HepG2 (cell line): ENCODE results near the gene FANCL.

Experiments
- ATF7 ChIP-seq, 2 experiments: fragments of 450-650 bp in 1 of 2; sonication (generic) in 1 of 2; formaldehyde crosslinking in 1 of 2; IDR thresholded peaks; 2 replicates each; pipeline versions ENCODE4 v1.4.0 to v1.6.1; 2016 to 2020; ENCODE audit warnings: antibody characterized with exemption in 1 of 2, mild to moderate bottlenecking in 1 of 2, missing genetic modification reagents in 1 of 2
- HOXD1 ChIP-seq: sonication (generic); formaldehyde crosslinking; IDR thresholded peaks from 2 replicates; pipeline ENCODE4 v1.5.0; 2020; ENCODE audit warnings: missing genetic modification reagents
- POLR2A ChIP-seq, 2 experiments: IDR thresholded peaks; 2 replicates each; pipeline ENCODE4 v1.6.1; 2011; ENCODE audit warnings: low read depth in 2 of 2, low read length in 2 of 2, mild to moderate bottlenecking in 1 of 2, moderate library complexity in 1 of 2; ENCODE audit not compliant: insufficient read depth in 1 of 2
- POLR2AphosphoS2 ChIP-seq: IDR thresholded peaks from 2 replicates; pipeline ENCODE4 v1.6.1; 2011; ENCODE audit warnings: low read depth, low read length, improper control_type of control experiment
- ZNF282 ChIP-seq: fragments of 450-650 bp; IDR thresholded peaks from 2 replicates; pipeline ENCODE4 v1.6.1; 2018; ENCODE audit not compliant: partially characterized antibody
- ZNF616 ChIP-seq: sonication (generic); formaldehyde crosslinking; IDR thresholded peaks from 2 replicates; pipeline ENCODE4 v1.5.0; 2020; ENCODE audit warnings: low read depth, mild to moderate bottlenecking, missing genetic modification reagents
- TF ChIP-seq, protein P1 (sequence below): sonication (generic); formaldehyde crosslinking; IDR thresholded peaks from 2 replicates; pipeline ENCODE4 v1.5.0; 2020; ENCODE audit warnings: mild to moderate bottlenecking, missing genetic modification reagents, moderate library complexity

DNA sequence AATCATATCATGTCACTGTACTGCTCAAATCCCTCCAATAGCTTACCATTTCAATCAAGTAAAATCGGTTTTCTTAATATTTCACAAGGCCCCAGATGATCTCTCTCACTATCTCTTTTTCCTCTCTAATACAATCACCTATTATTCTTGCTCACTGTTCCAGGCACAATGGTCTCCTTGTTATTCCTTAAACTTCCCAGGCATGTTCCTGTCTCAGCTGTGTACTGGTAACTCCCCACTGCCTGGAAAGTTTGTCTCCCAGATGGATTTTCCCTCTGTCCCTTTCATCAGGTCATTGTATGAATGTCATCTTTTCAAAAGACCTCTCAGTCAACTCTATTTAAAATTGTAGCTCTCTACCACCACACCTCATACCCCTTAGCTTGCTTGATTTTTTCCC, 30.7 kb upstream of the FANCL start:
- TF ChIP-seq HOXD1 (CRISPR knock-in tag) (no peak), ATF7 (IDR thresholded peaks at IDR 0.05) (no peak), ATF7 (CRISPR knock-in tag; IDR thresholded peaks at IDR 0.05) (no peak), ZNF282 (no peak), ZNF616 (CRISPR knock-in tag) (no peak), POLR2A (IDR thresholded peaks at IDR 0.05; ENCODE audit: insufficient read depth in 1 of 2, low read depth in 2 of 2, low read length in 2 of 2) (no peak), POLR2AphosphoS2 (no peak)
- TF ChIP-seq, protein P1, sequence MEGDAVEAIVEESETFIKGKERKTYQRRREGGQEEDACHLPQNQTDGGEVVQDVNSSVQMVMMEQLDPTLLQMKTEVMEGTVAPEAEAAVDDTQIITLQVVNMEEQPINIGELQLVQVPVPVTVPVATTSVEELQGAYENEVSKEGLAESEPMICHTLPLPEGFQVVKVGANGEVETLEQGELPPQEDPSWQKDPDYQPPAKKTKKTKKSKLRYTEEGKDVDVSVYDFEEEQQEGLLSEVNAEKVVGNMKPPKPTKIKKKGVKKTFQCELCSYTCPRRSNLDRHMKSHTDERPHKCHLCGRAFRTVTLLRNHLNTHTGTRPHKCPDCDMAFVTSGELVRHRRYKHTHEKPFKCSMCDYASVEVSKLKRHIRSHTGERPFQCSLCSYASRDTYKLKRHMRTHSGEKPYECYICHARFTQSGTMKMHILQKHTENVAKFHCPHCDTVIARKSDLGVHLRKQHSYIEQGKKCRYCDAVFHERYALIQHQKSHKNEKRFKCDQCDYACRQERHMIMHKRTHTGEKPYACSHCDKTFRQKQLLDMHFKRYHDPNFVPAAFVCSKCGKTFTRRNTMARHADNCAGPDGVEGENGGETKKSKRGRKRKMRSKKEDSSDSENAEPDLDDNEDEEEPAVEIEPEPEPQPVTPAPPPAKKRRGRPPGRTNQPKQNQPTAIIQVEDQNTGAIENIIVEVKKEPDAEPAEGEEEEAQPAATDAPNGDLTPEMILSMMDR: no peak
